Hematopoietic multipotent progenitor cell treated with erythropoietin and hydrocortisone succinate and interleukin-3 and kit ligand, for 15 days (in vitro differentiated cells): ENCODE results near the gene FGFR2.
"Not testable (repeated sequence)": the region's sequence is repeated elsewhere in the genome, so short reads cannot be mapped to it uniquely, and the experiment has no call there.

Experiments used
- DNase-seq: peaks from one replicate; pipeline ENCODE4 v3.0.0-alpha.2; 2015; ENCODE audit warnings: low spot score

FGFR2 gene

GRCh38 chr10:121590772-121591171 lies 7.5 kb downstream of the FGFR2 start:
- no peak for DNase-seq

GRCh38 chr10:121589553-121589952 lies 8.7 kb downstream of the FGFR2 start:
- DNase-seq: no peak

- no peak for DNase-seq
These were observed 14.4 kb downstream of the FGFR2 start for GRCh38 chr10:121583857-121584256.

- DNase-seq: no peak
These were observed 15.0 kb downstream of the FGFR2 start for GRCh38 chr10:121583258-121583657.

GRCh38 chr10:121580276-121581116 lies 17.7 kb downstream of the FGFR2 start:
- DNase-seq: no peak

- no peak for DNase-seq
These were observed 18.6 kb downstream of the FGFR2 start for GRCh38 chr10:121579656-121580055.

- no peak for DNase-seq
These were observed 19.3 kb downstream of the FGFR2 start for GRCh38 chr10:121578965-121579364.

- DNase-seq: no peak
These were observed 19.9 kb downstream of the FGFR2 start for GRCh38 chr10:121578298-121578697.

GRCh38 chr10:121577568-121577967 lies 20.7 kb downstream of the FGFR2 start:
- no peak for DNase-seq

GRCh38 chr10:121576139-121576538 lies 22.1 kb downstream of the FGFR2 start:
- DNase-seq: no peak

- DNase-seq: no peak
These were observed 23.6 kb downstream of the FGFR2 start for GRCh38 chr10:121574519-121575166.

- DNase-seq: no peak
These were observed 24.7 kb downstream of the FGFR2 start for GRCh38 chr10:121573538-121573941.

GRCh38 chr10:121572859-121573537 lies 25.2 kb downstream of the FGFR2 start:
- DNase-seq: no peak

GRCh38 chr10:121570315-121570714 lies 27.9 kb downstream of the FGFR2 start:
- no peak for DNase-seq

GRCh38 chr10:121568275-121568674 lies 30.0 kb downstream of the FGFR2 start:
- DNase-seq: no peak

GRCh38 chr10:121567569-121567968 lies 30.7 kb downstream of the FGFR2 start:
- DNase-seq: no peak

- no peak for DNase-seq
These were observed 31.5 kb downstream of the FGFR2 start for GRCh38 chr10:121566755-121567154.

GRCh38 chr10:121559326-121560026 lies 38.8 kb downstream of the FGFR2 start:
- DNase-seq: no peak

GRCh38 chr10:121558238-121558637 lies 40.0 kb downstream of the FGFR2 start:
- DNase-seq: no peak

GRCh38 chr10:121556918-121557573 lies 41.2 kb downstream of the FGFR2 start:
- DNase-seq: no peak

- no peak for DNase-seq
These were observed 41.8 kb downstream of the FGFR2 start for GRCh38 chr10:121556455-121556854.

GRCh38 chr10:121554916-121555315 lies 43.3 kb downstream of the FGFR2 start:
- not testable (repeated sequence) for DNase-seq
